ENCODE data around the gene IL10.

DNA sequence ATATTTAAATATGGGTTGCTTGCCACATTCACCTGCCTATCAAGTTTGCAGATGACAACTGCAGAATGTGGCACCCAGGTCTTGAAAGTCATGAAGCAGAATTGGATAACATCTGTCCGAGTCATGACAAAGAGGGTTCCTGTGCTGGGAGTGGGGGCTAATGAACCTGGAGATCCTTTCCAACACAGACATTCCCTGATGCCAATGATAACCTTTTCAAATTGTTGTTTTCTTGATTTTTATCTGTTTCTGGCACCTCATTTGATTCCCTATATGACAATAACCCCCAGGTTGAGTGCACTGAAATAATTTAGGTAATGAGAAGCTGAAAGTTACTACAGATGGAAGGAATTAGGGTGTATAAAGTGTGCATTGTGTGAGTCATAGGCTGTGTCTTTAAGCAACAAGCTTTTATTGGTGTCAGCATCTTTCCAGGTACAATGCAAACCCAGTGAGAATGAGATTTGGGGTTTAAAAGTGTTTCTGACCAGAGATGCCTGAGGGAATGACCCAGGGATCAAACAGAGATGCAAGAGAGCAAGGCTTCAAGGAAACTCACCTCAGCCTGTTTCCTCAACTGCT lies 32.0 kb upstream of the IL10 start:
- TF ChIP-seq, protein P1, sequence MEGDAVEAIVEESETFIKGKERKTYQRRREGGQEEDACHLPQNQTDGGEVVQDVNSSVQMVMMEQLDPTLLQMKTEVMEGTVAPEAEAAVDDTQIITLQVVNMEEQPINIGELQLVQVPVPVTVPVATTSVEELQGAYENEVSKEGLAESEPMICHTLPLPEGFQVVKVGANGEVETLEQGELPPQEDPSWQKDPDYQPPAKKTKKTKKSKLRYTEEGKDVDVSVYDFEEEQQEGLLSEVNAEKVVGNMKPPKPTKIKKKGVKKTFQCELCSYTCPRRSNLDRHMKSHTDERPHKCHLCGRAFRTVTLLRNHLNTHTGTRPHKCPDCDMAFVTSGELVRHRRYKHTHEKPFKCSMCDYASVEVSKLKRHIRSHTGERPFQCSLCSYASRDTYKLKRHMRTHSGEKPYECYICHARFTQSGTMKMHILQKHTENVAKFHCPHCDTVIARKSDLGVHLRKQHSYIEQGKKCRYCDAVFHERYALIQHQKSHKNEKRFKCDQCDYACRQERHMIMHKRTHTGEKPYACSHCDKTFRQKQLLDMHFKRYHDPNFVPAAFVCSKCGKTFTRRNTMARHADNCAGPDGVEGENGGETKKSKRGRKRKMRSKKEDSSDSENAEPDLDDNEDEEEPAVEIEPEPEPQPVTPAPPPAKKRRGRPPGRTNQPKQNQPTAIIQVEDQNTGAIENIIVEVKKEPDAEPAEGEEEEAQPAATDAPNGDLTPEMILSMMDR (IDR thresholded peaks at IDR 0.05) = no peak
- no peak for TF ChIP-seq ZFX (IDR thresholded peaks at IDR 0.05; ENCODE audit: borderline replicate concordance)

Measured in 22Rv1 (cell line).